ENCODE measurements around the gene DKK1.

- TF ChIP-seq, protein P1, sequence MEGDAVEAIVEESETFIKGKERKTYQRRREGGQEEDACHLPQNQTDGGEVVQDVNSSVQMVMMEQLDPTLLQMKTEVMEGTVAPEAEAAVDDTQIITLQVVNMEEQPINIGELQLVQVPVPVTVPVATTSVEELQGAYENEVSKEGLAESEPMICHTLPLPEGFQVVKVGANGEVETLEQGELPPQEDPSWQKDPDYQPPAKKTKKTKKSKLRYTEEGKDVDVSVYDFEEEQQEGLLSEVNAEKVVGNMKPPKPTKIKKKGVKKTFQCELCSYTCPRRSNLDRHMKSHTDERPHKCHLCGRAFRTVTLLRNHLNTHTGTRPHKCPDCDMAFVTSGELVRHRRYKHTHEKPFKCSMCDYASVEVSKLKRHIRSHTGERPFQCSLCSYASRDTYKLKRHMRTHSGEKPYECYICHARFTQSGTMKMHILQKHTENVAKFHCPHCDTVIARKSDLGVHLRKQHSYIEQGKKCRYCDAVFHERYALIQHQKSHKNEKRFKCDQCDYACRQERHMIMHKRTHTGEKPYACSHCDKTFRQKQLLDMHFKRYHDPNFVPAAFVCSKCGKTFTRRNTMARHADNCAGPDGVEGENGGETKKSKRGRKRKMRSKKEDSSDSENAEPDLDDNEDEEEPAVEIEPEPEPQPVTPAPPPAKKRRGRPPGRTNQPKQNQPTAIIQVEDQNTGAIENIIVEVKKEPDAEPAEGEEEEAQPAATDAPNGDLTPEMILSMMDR (IDR thresholded peaks at IDR 0.05) = no peak
- no peak for TF ChIP-seq POLR2A (IDR thresholded peaks at IDR 0.05)
These were observed 44.8 kb upstream of the DKK1 start for GRCh38 chr10:52269233-52269632.
